Nephron progenitor cell (in vitro differentiated cells): ENCODE results near the gene CR1.
"Not testable (repeated sequence)": the region's sequence is repeated elsewhere in the genome, so short reads cannot be mapped to it uniquely, and the experiment has no call there.

ENCODE experiments used
- DNase-seq: peaks from one replicate; pipeline ENCODE4 v3.0.0; 2021
- H3K27ac Mint-ChIP-seq: 2 replicates; pipeline ENCODE4 v1.8.0; 2021; ENCODE audit warnings: mild to moderate bottlenecking, moderate library complexity, mixed read lengths
- H3K27me3 Mint-ChIP-seq: 2 replicates; pipeline ENCODE4 v1.8.0; 2021; ENCODE audit warnings: mild to moderate bottlenecking, low read depth, mixed read lengths; ENCODE audit not compliant: poor library complexity
- H3K36me3 Mint-ChIP-seq: 2 replicates; pipeline ENCODE4 v1.8.0; 2021; ENCODE audit warnings: low read depth, mixed read lengths
- H3K4me1 Mint-ChIP-seq: 2 replicates; pipeline ENCODE4 v1.8.0; 2021; ENCODE audit warnings: mixed read lengths
- H3K4me3 Mint-ChIP-seq: 2 replicates; pipeline ENCODE4 v1.8.0; 2021; ENCODE audit warnings: mild to moderate bottlenecking, moderate library complexity, mixed read lengths
- H3K9me3 Mint-ChIP-seq: 2 replicates; pipeline ENCODE4 v1.8.0; 2021; ENCODE audit warnings: mild to moderate bottlenecking, moderate library complexity, mixed read lengths
- CTCF ChIP-seq: fragments of 200-600 bp; sonication (generic); IDR thresholded peaks from 2 replicates; pipeline ENCODE4 v1.5.0; 2021; ENCODE audit warnings: antibody characterized with exemption

CR1 gene

GRCh38 chr1:207606362-207606755, 110.4 kb downstream of the CR1 start:
- no peaks in the 10 kb centered on the region for H3K36me3 Mint-ChIP-seq
- TF ChIP-seq CTCF = no peak
- H3K9me3 Mint-ChIP-seq = no peaks in the 10 kb centered on the region
- H3K4me3 Mint-ChIP-seq = no peak overlapping the region
- H3K27ac Mint-ChIP-seq = no peak overlapping the region
- no peaks in the 10 kb centered on the region for H3K4me1 Mint-ChIP-seq
- peaks cover 5% of the 10 kb centered on the region for H3K27me3 Mint-ChIP-seq
- DNase-seq = no peak

GRCh38 chr1:207612762-207613161, 116.8 kb downstream of the CR1 start:
- Mint-ChIP-seq H3K4me3 (no peak overlapping the region), H3K36me3 (no peaks in the 10 kb centered on the region), H3K27me3 (peaks cover 11% of the 10 kb centered on the region), H3K4me1 (peaks cover 5% of the 10 kb centered on the region), H3K27ac (no peak overlapping the region), H3K9me3 (peaks cover 4% of the 10 kb centered on the region)
- TF ChIP-seq CTCF = no peak
- no peak for DNase-seq

GRCh38 chr1:207619871-207620542, 124.0 kb downstream of the CR1 start:
- TF ChIP-seq CTCF = peak; percentile 72
- H3K27ac Mint-ChIP-seq = no peak overlapping the region
- no peak overlapping the region for H3K4me3 Mint-ChIP-seq
- no peaks in the 10 kb centered on the region for H3K36me3 Mint-ChIP-seq
- peaks cover 5% of the 10 kb centered on the region for H3K4me1 Mint-ChIP-seq
- no peaks in the 10 kb centered on the region for H3K9me3 Mint-ChIP-seq
- peaks cover 5% of the 10 kb centered on the region for H3K27me3 Mint-ChIP-seq
- peak; percentile 12 for DNase-seq

- Mint-ChIP-seq H3K36me3 (no peaks in the 10 kb centered on the region), H3K4me1 (peaks cover 5% of the 10 kb centered on the region), H3K27ac (no peak overlapping the region), H3K27me3 (peaks cover 5% of the 10 kb centered on the region), H3K4me3 (no peak overlapping the region), H3K9me3 (no peaks in the 10 kb centered on the region)
- DNase-seq = no peak
- no peak for TF ChIP-seq CTCF
Observed at GRCh38 chr1:207620543-207620893, 124.6 kb downstream of the CR1 start.

- H3K27ac Mint-ChIP-seq, H3K9me3 Mint-ChIP-seq, H3K36me3 Mint-ChIP-seq, H3K4me3 Mint-ChIP-seq, H3K27me3 Mint-ChIP-seq, H3K4me1 Mint-ChIP-seq, DNase-seq: not testable (repeated sequence)
Observed at GRCh38 chr1:207625504-207626071, 129.6 kb downstream of the CR1 start.

GRCh38 chr1:207626972-207627337, 131.0 kb downstream of the CR1 start:
- Mint-ChIP-seq H3K9me3 (no peaks in the 10 kb centered on the region), H3K36me3 (no peaks in the 10 kb centered on the region), H3K27ac (no peak overlapping the region), H3K27me3 (no peaks in the 10 kb centered on the region), H3K4me1 (no peaks in the 10 kb centered on the region), H3K4me3 (no peak overlapping the region)
- no peak for DNase-seq
- TF ChIP-seq CTCF = no peak
